GM18861 (cell line): ENCODE data around the gene NHERF1.

ENCODE experiments used
- ATAC-seq: cut with Tn5 transposase; IDR thresholded peaks from one replicate; pipeline ENCODE4 v1.9.1; 2021; ENCODE audit not compliant: unreplicated experiment

Gene NHERF1

DNA sequence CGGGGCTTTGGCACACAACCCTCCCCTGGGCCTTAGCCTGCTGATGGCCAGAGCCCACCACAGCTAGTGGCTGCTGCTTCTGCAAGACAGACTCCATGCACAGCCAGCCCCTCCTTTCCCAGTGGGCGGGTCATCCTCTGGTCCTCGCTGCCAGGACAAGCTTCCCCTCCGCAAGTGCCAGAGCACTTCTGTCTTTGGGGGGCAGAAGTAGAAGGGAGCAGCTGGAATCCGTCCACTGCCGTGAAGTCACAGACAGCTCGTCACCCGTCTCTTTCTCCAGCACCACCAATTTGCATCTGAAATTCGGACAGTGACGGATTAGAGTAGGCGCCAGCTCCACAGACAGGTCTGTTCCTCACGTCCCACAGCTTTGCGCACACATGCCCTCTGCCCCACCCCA is 59.0 kb downstream of the NHERF1 start:
- no peak for ATAC-seq

DNA sequence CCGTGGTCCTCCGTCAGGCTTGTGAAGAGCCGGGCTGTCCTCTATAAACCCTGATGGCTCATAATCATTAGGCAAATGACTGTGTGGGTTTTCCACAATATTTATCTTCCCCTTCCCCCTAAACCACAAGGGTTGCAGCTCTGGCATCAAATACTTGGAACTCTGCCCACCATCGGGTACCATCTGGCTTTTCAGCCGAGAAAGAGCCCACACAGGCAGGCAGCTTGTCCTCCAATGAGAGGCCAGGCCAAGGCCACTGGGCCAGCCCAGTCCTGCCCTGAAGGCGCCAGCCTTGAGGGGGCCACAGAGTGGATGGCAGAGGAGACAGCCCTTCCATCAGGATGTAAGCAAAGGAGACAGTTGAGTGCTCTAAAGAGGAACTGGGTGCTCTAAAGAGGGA is 59.5 kb downstream of the NHERF1 start:
- no peak for ATAC-seq

DNA sequence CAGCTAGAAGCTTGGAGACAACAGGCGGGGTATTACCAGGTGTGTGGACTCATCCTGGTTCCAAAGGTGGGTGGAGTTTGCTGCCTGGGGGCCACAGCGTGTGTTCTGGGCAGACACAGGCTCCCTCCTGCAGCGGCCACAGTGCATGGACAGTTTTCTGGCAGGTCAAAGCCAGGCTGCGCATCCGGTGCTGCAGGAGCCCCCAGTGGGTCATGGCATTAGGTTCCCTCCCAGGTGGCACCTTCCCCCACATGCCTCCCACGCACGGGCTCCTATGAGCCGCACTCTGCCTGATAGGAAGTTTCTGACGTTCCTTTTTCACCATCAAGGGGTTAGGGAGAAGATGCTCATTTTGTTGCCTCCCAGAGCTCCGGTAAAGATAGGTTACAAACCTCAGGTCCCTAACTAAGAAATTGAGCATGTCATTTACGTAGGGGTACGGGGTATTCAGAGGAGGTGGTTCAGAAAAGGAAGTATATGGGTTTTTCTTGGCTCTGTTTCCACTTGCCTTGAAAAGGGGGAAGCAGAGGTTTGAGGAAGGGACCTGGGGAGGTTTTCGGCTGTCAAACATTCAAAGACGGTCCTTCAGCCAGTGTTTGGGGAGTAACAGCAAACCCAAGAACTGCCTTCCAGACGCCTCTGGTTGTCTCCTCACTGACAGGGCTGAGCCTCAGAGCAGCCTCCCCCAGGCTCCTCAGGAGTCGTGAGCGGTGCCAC is 60.4 kb downstream of the NHERF1 start:
- no peak for ATAC-seq

DNA sequence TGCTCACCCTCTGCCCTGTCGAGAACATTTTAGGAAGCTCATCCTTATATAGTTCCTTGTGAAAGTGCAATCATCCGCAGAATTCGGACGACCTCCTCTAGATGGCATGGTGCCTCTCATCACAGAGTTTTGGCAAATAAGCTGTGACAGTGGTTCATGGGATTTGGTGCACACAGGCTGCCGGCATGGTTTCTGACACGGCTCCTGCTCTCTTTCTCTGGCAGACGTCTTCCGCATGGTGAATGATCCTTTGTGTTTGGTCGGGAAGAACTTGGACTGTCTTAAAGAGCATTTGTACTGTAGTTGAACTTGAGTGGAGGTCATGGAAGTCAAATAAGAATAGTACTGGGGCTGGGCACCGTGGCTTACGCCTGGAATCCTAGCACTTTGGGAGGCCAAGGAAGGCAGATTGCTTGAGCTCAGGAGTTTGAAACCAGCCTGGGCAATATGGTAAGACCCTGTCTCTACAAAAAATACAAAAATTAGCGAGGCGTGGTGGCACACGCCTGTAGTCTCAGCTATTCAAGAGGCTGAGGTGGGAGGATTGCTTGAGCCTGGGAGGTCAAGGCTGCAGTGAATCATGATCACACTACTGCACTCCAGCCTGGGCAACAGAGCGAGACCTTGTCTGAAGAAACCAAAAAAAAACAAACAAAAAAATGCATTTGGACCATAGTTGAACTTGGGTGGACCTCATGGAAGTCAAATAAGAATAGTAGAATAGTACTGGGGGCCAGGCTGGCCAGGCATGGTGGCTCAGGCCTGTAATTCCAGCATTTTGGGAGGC is 62.5 kb downstream of the NHERF1 start:
- ATAC-seq: no peak

DNA sequence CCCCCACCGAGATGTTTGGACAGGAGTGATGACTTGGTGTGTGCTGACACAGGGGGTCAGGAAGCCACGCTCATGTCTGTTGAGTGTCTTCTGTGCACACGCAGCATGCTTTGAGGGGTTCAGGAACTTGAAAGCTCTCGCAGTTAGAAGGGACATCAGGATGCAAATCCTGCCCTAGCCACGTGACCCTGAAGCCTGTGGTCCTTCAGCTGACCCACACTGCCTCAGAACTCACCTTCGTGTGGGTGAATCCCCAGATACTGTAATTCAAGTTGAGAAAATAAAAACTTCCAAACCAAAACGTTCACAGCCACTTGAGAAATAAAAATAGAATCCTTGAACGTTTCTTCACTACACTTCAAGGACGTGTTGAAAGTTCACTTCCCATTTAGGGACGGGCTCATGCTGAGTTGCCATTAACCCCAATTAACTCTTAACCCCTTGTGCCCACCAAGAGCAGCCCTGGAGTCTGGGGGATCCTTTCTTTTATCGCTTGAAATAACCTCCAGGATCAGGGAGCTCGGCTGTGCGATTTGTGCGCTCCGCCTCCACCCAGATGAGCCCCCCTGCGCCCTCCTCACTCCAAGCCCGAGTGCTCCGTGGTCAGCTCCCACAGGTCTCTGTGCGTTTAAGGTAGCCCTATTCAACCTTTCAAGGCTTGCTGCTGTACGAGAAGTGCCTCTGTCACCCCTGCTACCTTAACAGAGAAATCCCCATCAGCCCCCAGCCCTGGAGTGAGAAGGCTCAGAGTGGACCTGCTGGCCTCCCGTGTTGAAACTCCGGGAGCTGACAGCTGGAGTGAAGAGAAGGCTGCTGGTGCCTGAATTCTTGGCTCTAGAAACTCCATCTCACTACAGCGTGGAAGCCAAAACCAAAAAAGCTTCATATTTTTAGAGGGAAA is 63.9 kb downstream of the NHERF1 start:
- no peak for ATAC-seq

DNA sequence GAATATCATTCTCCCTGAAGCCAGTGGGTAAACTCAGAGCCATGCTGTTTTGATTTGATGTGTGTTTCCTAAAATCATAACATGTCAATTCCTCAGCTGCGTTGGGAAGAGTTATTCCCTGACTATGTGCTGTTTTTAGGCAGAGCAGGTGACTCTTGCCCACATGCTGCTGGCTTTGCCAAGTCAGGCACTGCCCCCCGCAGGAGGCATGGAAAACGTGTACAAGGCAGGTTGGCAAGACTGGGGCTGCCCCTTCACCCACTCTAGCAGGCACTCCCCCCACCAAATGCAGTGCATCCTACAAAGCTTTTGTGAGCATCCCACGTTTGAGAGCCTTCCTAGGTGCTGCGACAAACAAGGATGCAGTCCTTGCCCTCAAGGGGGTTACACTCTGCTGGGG is 66.0 kb downstream of the NHERF1 start:
- no peak for ATAC-seq

DNA sequence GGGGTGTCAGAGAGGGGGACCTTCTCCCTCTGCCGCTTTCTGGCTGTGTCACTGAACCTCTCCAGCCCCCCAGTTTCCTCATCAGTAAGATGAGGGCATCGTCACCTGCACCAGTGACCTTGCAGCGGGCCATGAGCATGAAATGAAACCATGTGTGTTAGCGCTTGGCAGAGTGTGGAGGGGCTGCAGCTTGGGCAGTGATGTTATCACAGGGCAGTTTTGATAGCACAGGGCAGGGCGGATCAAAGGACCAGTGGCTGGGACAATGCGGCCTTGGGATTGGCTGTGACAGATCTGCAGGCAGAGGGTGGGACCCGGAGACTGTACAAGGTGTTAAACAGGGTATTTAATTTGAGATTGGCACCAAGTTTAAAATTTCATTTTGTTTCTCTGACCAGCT is 66.6 kb downstream of the NHERF1 start:
- no peak for ATAC-seq

DNA sequence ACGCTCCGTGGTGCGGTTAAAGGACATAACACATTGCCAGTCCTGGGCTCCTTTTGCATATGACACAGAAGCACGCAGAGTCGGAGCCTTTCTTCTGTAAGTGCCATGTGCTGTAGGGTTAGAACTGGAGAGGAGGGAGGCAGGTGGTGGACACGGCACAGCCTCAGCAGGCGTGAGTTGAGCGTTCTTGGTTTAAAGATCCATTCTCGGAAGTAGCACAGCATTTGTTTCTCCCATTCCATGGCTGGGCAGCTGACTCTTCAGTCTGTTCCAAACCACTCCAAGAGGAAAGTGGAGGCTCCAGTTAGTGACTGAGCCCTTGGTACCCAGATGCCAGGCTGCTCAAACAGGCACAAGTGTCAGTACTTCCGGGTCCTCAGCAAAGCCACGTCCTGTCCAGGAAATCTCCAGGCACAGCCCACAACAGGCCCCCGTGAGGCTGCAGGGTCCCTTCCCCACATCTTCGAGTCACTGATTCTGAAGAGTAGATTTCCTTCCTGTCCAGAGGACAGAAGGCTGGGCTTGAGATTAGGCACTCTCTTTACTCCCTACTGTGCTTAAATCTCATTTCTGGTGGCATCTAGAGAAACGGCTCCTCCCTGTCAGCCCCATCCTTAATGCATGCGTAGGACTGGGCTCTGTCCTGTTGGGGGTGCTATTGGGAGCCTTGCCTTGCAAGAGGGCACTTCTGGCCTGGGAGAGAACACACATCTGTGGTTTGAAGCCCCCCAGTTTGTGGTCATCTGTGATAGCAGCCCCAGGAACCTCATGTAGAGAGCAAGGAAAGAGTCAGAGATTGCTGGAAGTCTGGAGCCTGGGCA is 67.3 kb downstream of the NHERF1 start:
- ATAC-seq: no peak

DNA sequence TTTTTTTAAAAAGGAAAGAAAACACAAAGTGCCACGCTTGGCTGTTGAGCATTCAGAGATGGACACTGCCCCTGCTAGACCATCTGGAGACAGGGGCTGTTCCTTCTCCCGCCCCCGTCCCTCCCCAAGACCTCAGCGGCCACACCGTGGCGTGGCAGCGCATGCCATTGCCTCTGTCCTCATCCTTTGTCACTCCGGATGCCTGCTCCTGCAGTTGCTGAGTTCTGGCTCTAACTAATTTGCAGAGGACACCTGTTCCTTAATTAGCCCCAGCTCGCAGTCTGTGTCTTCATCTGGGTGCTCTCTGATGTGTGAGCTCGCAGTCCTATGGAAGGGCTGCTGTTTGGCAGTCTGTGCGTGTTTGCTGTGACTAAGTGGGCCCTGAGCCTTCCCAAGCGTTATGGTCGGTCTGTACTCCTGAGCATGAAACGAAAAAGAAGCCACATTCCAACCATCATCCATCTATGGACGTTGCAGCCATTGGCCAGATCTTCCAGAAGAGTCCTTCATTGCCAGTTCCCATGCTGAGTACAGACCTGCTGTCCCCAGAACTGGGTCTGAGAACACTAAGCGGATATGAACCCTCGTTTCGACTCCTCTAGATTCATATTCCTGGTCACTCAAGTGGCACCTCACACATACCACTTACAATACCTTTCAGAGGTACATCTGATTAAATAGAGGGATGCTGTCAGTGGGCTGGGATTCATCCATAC is 68.6 kb downstream of the NHERF1 start:
- no peak for ATAC-seq

DNA sequence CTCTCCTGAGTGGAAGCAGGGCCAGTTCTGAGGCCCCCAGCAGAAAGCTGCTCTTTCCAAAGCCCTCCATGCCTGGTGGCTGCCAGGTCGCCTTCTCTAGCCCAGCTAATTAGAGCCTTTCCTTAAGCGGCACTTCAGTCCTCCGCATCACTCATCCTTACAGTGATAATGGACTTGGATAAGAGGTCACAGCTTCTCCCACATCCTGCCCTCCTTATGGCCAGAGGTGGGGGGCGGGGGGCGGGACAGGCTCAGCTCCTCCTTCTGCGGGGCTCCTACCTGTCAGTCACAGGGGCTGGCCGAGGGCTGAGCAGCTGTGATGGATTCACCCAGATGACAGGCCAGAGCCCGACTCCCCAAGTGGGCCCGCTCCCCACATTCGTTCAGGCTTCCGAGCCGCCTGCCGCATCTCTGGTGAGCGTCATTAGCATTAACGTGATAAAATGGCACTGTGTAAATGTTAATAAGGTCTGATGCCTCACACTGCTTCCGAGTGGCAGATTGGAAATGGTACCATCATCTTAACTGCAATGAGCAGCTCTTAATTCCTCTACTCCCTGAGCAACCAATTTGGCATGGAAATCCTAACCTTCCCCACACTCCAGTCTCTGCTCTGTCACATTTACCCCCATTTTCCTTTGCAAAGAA is 70.0 kb downstream of the NHERF1 start:
- ATAC-seq: no peak
